Measurements from ENCODE around the gene FGF6.
"Not testable (repeated sequence)": the region's sequence is repeated elsewhere in the genome, so short reads cannot be mapped to it uniquely, and the experiment has no call there.

FGF6 gene

DNA sequence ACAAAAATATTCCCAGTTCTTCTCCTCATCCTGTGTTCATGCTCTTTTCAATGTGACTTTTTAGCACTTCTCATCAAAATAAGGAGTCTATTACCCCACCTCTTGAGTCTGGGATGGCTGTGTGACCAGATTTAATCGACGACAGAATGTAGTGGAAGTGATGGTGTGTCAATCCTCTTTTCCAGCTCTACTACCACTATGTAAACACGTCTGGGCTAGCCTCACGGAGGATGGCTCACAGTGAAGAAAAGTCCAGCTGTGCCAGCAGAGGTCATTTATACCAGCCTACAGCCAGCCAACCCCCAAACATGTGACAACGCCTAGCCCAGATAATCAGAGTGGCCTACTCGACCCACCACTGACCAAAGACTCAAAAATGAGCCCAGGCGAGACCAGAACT lies 37.3 kb upstream of the FGF6 start:
- TF ChIP-seq, protein P1, sequence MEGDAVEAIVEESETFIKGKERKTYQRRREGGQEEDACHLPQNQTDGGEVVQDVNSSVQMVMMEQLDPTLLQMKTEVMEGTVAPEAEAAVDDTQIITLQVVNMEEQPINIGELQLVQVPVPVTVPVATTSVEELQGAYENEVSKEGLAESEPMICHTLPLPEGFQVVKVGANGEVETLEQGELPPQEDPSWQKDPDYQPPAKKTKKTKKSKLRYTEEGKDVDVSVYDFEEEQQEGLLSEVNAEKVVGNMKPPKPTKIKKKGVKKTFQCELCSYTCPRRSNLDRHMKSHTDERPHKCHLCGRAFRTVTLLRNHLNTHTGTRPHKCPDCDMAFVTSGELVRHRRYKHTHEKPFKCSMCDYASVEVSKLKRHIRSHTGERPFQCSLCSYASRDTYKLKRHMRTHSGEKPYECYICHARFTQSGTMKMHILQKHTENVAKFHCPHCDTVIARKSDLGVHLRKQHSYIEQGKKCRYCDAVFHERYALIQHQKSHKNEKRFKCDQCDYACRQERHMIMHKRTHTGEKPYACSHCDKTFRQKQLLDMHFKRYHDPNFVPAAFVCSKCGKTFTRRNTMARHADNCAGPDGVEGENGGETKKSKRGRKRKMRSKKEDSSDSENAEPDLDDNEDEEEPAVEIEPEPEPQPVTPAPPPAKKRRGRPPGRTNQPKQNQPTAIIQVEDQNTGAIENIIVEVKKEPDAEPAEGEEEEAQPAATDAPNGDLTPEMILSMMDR (IDR thresholded peaks at IDR 0.05; ENCODE audit: low read length, missing control alignments), result no peak
- H3K4me3 ChIP-seq (replicated peaks; ENCODE audit: low read depth, low read length), result no peak overlapping the region
- DNase-seq (ENCODE audit: low read depth), result no peak

DNA sequence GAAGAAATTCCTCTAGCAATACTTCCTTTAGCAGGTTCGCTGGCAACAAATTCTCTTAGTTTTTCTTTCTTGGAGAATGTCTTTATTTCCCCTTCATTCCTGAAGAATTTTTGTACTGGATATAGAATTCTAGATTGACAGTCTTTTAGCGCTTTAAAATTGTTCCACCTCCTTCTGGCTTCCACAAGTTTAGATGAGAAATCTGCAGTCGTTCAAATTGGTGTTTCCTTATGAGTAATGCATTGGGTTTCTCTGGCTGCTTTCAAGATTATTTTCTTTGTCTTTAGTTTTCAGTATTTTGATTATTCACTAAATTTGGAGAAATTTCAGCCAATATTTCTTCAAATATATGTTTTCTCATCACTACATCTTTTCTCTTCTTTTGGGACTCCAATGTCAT lies 33.3 kb upstream of the FGF6 start:
- H3K4me3 ChIP-seq (replicated peaks; ENCODE audit: low read depth, low read length), result no peak overlapping the region
- TF ChIP-seq, protein P1 (IDR thresholded peaks at IDR 0.05; ENCODE audit: low read length, missing control alignments), result no peak
- no peak for DNase-seq (ENCODE audit: low read depth)

DNA sequence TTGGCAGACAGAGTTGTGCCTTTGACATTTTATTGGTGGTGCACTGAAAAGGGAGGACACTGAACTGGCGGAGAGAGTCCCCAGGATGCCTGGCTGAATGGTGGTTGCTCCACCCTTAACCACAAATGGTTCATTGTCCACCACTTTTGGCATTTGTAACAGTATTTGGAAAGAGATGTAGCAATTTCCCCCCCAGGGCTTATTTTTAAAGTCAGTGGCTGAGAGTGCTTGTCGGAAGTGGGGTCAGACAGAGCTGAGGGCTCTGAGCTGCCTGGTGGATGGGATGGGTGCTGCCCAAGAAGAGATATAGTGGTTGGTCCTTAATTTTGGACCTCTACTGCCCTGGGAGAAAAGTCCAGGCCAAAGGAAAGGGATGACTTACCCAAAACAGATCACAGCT lies 31.5 kb upstream of the FGF6 start:
- no peak overlapping the region for H3K4me3 ChIP-seq (replicated peaks; ENCODE audit: low read depth, low read length)
- TF ChIP-seq, protein P1 (IDR thresholded peaks at IDR 0.05; ENCODE audit: low read length, missing control alignments), result no peak
- DNase-seq (ENCODE audit: low read depth), result no peak

DNA sequence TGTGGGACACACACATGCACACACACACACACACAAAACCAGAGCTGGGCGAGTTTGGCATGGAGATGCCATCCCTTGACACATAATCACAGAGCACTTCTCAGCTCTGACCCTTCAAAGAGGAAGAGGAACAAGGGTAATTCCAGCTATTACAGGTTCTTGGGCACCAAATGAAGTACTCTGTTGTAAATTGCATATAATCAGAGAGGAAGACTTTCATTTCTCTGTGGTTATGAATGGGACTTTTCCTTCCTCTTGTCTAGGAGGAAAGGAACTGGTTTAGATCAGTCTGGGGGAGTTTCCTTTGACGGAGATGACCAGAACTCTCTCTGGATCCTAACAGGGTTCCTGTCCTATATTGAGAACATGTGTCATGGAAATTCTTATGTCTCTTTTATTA lies 26.4 kb upstream of the FGF6 start:
- no peak overlapping the region for H3K4me3 ChIP-seq (replicated peaks; ENCODE audit: low read depth, low read length)
- DNase-seq (ENCODE audit: low read depth), result no peak
- TF ChIP-seq, protein P1 (IDR thresholded peaks at IDR 0.05; ENCODE audit: low read length, missing control alignments), result no peak

DNA sequence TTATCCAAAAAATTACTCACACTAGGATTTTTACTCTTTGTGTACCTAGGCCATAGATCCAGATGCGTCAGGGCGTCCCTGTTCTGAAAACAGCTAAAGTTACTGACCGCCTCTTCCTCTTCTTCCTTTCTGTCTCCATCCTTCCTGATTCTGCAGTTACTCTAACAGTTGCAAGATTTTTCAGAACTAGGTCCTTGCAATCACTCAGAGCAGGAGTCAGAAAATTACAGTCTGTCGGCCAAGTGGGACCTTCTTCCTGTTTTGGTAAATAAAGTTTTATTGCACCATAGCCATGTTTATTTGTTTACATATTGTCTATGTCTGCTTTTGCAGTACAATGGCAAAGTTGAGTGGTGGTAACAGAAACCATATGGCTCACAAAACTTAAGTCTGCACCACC lies 25.6 kb upstream of the FGF6 start:
- no peak overlapping the region for H3K4me3 ChIP-seq (replicated peaks; ENCODE audit: low read depth, low read length)
- TF ChIP-seq, protein P1 (IDR thresholded peaks at IDR 0.05; ENCODE audit: low read length, missing control alignments), result no peak
- DNase-seq (ENCODE audit: low read depth), result no peak

DNA sequence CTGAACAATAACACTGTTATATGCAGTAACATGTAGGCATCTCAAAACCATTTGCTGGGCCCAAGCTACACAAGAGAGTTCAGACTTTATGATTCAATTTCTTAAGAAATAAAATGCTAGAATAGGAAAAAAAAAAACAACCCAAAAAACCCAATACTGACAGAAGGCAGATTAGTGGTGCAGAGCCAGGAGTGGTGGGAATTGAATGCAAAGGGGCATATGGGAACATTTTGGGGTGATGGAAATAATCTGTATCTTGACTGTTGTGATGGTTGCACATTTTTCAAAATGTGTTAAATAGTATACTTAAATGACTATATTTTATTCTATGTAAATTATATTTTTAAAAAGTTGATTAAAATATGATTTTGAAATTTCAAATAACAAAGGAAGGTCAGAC lies 23.4 kb upstream of the FGF6 start:
- no peak for DNase-seq (ENCODE audit: low read depth)
- TF ChIP-seq, protein P1 (IDR thresholded peaks at IDR 0.05; ENCODE audit: low read length, missing control alignments), result no peak
- H3K4me3 ChIP-seq (replicated peaks; ENCODE audit: low read depth, low read length), result no peak overlapping the region

DNA sequence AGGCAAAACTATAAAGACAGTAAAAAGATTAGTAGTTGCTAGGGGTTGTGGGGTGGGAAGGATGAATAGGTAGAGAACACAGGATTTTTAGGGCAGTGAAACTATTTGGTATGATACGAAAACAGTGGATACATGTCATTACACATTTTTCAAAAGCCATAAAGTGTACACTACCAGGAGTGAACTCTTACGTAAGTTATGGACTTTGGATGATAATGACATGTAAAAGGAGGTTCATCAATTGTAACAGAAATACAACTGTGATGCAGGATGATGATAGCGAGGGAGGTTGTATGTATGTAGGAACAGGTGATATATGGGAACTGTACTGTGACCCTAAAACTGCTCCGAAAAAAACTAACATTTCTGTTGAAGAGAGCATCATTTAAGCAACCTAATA lies 15.1 kb upstream of the FGF6 start:
- TF ChIP-seq, protein P1 (IDR thresholded peaks at IDR 0.05; ENCODE audit: low read length, missing control alignments), result no peak
- no peak for DNase-seq (ENCODE audit: low read depth)
- no peak overlapping the region for H3K4me3 ChIP-seq (replicated peaks; ENCODE audit: low read depth, low read length)

DNA sequence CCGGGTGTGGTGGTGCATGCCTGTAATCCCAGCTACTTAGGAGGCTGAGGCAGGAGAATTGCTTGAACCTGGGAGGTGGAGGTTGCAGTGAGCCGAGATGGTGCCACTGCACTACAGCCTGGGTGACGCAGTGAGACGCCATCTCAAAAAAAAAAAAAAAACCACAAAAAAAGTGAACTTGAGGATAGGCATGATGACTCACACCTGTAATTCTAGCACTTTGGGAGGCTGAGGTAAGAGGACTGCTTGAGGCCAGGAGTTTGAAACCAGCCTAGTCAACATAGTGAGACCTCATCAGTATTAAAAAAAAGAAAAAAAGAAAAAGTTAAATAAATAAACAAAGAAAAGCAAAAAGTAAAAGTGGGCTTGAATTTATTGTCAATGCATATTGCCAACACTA lies 10.2 kb upstream of the FGF6 start:
- not testable (repeated sequence) for H3K4me3 ChIP-seq (replicated peaks; ENCODE audit: low read depth, low read length); DNase-seq (ENCODE audit: low read depth)
